Stimulated activated naive CD8-positive, alpha-beta T cell treated with anti-CD3 and anti-CD28 coated beads, Interleukin-15, Interleukin-2, amounts not matched to agents 100 ng/mL and 50 ng/mL, for 24 hours (primary cell): ENCODE measurements around the gene TEDC1.

Experiments used
- H3K27ac Mint-ChIP-seq: one replicate; pipeline ENCODE4 v1.8.0; 2021; ENCODE audit warnings: mild to moderate bottlenecking, mixed read lengths
- H3K27me3 Mint-ChIP-seq: one replicate; pipeline ENCODE4 v1.8.0; 2021; ENCODE audit warnings: mixed read lengths
- H3K36me3 Mint-ChIP-seq: one replicate; pipeline ENCODE4 v1.8.0; 2021; ENCODE audit warnings: low read depth, mixed read lengths
- H3K4me1 Mint-ChIP-seq: one replicate; pipeline ENCODE4 v1.8.0; 2021; ENCODE audit warnings: low read depth, mixed read lengths
- H3K4me3 Mint-ChIP-seq: one replicate; pipeline ENCODE4 v1.8.0; 2021; ENCODE audit warnings: mild to moderate bottlenecking, mixed read lengths
- H3K9me3 Mint-ChIP-seq: one replicate; pipeline ENCODE4 v1.8.0; 2021; ENCODE audit warnings: mixed read lengths

TEDC1 gene

GRCh38 chr14:105452963-105453362 is 38.1 kb upstream of the TEDC1 start:
- H3K4me3 Mint-ChIP-seq = no peak overlapping the region
- peaks cover 21% of the 10 kb centered on the region for H3K36me3 Mint-ChIP-seq
- H3K4me1 Mint-ChIP-seq = no peaks in the 10 kb centered on the region
- H3K27ac Mint-ChIP-seq = no peak overlapping the region
- H3K9me3 Mint-ChIP-seq = no peaks in the 10 kb centered on the region
- no peaks in the 10 kb centered on the region for H3K27me3 Mint-ChIP-seq

- Mint-ChIP-seq H3K36me3 (peaks cover 21% of the 10 kb centered on the region), H3K27me3 (no peaks in the 10 kb centered on the region), H3K4me3 (no peak overlapping the region), H3K9me3 (no peaks in the 10 kb centered on the region), H3K4me1 (no peaks in the 10 kb centered on the region), H3K27ac (no peak overlapping the region)
Measured at GRCh38 chr14:105453847-105454246, 37.2 kb upstream of the TEDC1 start.

DNA sequence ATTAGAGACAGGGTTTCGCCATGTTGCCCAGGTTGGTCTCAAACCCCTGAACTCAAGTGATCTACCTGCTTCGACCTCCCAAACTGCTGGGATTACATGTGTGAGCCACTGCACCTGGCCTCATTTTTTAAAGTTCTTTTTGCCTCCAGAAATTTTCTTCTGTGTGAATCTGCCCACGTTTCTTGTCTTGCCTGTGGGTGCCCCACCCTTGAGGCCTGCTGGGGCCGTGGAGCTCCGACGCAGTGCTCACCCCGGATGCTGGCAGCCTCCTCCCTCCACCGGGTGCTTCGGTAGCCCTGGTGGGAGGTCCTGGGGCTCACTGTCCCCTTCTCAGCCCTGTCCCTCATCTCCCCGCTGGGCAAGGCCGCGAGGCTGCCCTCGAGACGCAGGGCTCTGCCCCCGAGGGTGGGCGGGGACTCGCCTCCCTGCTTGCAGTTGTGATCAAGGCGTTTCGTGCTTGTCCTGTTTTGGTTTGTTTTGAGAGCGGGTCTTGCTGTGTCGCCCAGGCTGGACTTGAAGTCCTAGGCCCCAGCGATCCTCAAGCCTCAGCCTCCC is 35.9 kb upstream of the TEDC1 start:
- Mint-ChIP-seq H3K9me3 (no peaks in the 10 kb centered on the region), H3K27me3 (no peaks in the 10 kb centered on the region), H3K27ac (no peak overlapping the region), H3K36me3 (peaks cover 21% of the 10 kb centered on the region), H3K4me3 (no peak overlapping the region), H3K4me1 (no peaks in the 10 kb centered on the region)

- Mint-ChIP-seq H3K27ac (no peak overlapping the region), H3K36me3 (peaks cover 26% of the 10 kb centered on the region), H3K27me3 (no peaks in the 10 kb centered on the region), H3K4me1 (no peaks in the 10 kb centered on the region), H3K9me3 (no peaks in the 10 kb centered on the region), H3K4me3 (no peak overlapping the region)
Measured at GRCh38 chr14:105455766-105456660, 35.0 kb upstream of the TEDC1 start.

GRCh38 chr14:105456736-105457617 is 34.1 kb upstream of the TEDC1 start:
- Mint-ChIP-seq H3K9me3 (no peaks in the 10 kb centered on the region), H3K27ac (no peak overlapping the region), H3K36me3 (peaks cover 33% of the 10 kb centered on the region), H3K4me3 (no peak overlapping the region), H3K4me1 (no peaks in the 10 kb centered on the region), H3K27me3 (no peaks in the 10 kb centered on the region)

- H3K36me3 Mint-ChIP-seq = peaks cover 25% of the 10 kb centered on the region
- no peaks in the 10 kb centered on the region for H3K4me1 Mint-ChIP-seq
- no peaks in the 10 kb centered on the region for H3K27me3 Mint-ChIP-seq
- no peak overlapping the region for H3K27ac Mint-ChIP-seq
- H3K9me3 Mint-ChIP-seq = no peaks in the 10 kb centered on the region
- no peak overlapping the region for H3K4me3 Mint-ChIP-seq
Measured at GRCh38 chr14:105458010-105458409, 33.0 kb upstream of the TEDC1 start.

DNA sequence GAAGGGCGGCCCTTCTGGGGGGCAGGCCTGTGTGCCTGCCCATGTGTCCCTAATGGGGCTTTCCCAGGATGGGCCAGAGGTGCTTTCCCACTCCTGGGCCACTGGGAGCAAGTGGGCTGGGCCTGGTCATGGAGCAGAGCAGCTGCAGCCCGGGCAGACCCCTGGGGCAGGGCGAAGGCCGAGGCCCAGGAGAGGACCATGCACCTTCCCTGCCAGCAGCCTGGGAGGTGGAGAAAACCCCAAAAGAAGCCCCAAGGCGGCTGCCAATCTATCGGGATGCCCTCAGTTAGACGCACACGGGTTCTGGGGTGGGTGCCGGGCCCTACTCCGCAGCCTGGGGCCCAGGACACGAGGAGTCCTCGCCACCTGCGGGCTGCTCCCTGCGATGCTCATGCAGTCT is 32.5 kb upstream of the TEDC1 start:
- Mint-ChIP-seq H3K27ac (no peak overlapping the region), H3K27me3 (no peaks in the 10 kb centered on the region), H3K4me1 (no peaks in the 10 kb centered on the region), H3K36me3 (peaks cover 25% of the 10 kb centered on the region), H3K9me3 (no peaks in the 10 kb centered on the region), H3K4me3 (no peak overlapping the region)

DNA sequence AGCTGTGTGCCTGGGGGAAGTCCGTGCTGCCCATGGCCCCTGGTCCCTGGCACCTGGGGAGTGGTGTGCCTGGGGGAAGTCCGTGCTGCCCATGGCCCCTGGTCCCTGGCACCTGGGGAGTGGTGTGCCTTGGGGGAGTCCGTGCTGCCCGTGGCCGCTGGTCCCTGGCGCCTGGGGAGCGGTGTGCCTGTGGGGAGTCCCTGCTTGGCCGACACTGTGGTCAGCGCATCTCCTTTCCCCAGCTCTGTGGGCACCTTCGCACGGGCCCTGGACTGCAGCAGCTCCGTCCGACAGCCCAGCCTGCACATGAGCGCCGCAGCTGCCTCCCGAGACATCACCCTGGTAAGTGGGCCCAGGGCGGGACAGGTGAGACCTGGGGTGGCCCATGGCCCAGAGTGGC is 30.9 kb upstream of the TEDC1 start:
- H3K9me3 Mint-ChIP-seq = no peaks in the 10 kb centered on the region
- no peak overlapping the region for H3K4me3 Mint-ChIP-seq
- H3K27ac Mint-ChIP-seq = no peak overlapping the region
- H3K4me1 Mint-ChIP-seq = no peaks in the 10 kb centered on the region
- no peaks in the 10 kb centered on the region for H3K27me3 Mint-ChIP-seq
- H3K36me3 Mint-ChIP-seq = peaks cover 18% of the 10 kb centered on the region

DNA sequence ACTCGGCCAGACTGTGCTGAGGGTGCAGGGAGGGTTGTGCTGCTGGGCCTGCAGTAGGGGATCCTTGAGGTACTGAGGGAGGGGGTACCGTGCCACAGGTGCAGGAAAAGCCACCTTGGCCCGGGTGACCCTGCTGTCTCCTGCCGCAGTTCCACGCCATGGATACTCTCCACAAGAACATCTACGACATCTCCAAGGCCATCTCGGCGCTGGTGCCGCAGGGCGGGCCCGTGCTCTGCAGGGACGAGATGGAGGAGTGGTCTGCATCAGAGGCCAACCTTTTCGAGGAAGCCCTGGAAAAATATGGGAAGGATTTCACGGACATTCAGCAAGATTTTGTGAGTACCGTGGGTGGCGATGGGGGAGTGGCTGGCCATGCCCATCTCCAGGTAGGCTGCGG is 30.4 kb upstream of the TEDC1 start:
- Mint-ChIP-seq H3K4me3 (no peak overlapping the region), H3K27ac (no peak overlapping the region), H3K36me3 (peaks cover 14% of the 10 kb centered on the region), H3K27me3 (no peaks in the 10 kb centered on the region), H3K9me3 (no peaks in the 10 kb centered on the region), H3K4me1 (no peaks in the 10 kb centered on the region)

DNA sequence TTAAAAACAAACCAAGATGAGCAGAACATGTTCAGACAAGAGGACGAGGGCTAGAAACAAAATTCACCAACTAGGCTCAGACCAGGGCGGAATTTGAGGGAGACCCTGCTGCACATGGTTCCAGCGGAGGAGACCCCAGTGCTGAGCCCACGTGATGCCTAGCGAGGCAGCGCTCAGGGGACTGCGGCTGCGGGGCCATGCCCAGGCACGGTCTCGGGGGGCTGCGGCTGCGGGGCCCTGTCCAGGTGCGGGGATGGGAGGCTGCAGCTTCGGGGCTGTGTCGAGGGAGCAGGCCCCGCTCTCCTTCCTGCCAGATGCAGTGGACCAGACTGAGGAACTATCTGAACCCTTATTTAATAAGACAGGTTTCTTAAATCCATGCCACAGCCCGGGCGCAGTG is 29.1 kb upstream of the TEDC1 start:
- no peak overlapping the region for H3K4me3 Mint-ChIP-seq
- peaks cover 13% of the 10 kb centered on the region for H3K36me3 Mint-ChIP-seq
- H3K9me3 Mint-ChIP-seq = no peaks in the 10 kb centered on the region
- no peak overlapping the region for H3K27ac Mint-ChIP-seq
- no peaks in the 10 kb centered on the region for H3K27me3 Mint-ChIP-seq
- no peaks in the 10 kb centered on the region for H3K4me1 Mint-ChIP-seq

- Mint-ChIP-seq H3K36me3 (peaks cover 13% of the 10 kb centered on the region), H3K4me1 (no peaks in the 10 kb centered on the region), H3K27ac (no peak overlapping the region), H3K9me3 (no peaks in the 10 kb centered on the region), H3K27me3 (no peaks in the 10 kb centered on the region), H3K4me3 (no peak overlapping the region)
Measured at GRCh38 chr14:105464501-105464900, 26.5 kb upstream of the TEDC1 start.

DNA sequence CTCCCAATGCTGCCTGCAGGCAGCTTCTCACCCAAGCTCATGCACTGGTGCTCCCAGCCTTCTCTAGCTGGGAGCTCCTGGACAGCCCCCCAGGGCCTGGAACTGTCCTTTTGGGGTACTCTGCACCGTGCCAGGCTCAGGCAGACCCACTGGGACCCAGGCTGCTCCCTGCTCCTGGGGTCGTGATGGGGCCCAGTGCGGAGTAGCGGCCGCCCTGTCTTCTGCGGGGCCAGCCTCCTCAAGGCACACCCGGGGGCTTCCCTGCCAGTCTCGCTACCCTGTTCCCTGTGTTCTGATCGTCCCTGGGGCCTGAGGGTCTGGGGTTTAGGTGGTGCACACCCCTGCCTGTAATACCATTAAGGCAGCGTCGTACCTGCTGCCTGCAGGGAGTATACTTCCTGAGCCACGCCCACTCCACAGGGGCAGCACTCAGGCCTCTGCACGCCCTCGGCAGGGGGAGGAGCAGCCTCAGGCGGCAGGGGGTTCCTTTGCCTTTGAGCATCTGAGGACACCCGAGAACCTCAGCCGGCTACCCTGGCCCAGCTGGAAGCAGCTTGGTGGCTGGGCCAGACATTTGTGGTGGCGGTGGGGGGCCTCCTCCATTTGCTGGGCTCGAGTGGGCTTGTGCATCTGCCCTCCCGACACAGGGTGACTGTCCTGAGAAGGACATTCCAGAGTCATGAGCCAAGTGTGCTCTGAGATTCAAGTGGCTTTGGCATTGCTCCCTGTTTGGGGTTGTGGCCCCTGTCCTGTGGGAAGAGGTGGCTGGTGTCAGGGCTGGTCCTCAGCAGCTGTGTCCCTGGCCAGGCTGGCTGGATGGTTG is 25.6 kb upstream of the TEDC1 start:
- Mint-ChIP-seq H3K4me1 (no peaks in the 10 kb centered on the region), H3K36me3 (peaks cover 13% of the 10 kb centered on the region), H3K27me3 (no peaks in the 10 kb centered on the region), H3K27ac (no peak overlapping the region), H3K4me3 (no peak overlapping the region), H3K9me3 (no peaks in the 10 kb centered on the region)

DNA sequence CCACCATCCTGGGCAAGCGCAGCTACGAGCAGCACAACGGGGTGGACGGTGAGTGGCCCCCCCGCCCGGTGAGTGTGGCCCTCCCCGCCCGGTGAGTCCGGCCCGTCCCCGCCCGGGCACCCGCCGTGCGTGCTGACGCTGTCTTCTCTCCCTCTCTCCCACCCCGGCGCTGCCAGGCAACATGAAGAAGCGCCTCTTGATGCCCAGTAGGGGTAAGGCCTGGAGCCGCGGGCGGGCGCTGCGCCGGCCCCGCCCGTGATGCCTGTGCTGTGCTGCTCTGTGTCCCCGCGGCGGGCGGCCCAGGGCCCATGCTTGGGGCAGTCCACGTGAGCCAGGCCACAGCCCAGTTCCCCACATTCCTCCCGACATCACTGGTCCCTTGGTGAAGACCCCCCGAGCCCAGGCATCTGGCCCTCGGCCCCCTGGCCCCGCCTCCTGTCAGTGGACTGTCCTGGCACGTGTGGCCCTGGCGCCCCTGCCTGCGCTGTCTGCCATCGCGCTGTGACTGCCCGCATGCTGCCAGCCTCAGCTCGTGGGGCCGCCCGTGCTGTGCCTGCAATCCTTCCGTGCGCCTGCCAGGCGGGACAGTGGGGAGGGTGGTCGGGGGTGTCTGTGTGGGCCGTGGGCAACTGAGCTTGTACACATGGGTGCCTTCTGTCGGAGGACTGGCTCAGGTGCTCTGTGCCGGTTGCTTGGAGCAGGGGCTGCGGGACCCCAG is 24.4 kb upstream of the TEDC1 start:
- Mint-ChIP-seq H3K9me3 (no peaks in the 10 kb centered on the region), H3K36me3 (peaks cover 2% of the 10 kb centered on the region), H3K27ac (no peak overlapping the region), H3K4me3 (no peak overlapping the region), H3K4me1 (no peaks in the 10 kb centered on the region), H3K27me3 (no peaks in the 10 kb centered on the region)
